ENCODE data around the gene ZCCHC2. TPM values are rescaled to one million over a fixed set of nuclear protein-coding genes. Genes with fewer than 3 reads are reported as not detected.

ZCCHC2 gene
- total and polyA plus RNA-seq, 9 of the 15 experiments (the other 6 are each of a cell fraction or from before 2014, with no cell fraction given), result 1.0 to 9.2 (median 6.0) TPM

- TF ChIP-seq CC2D1A (IDR thresholded peaks at IDR 0.05) (peak; percentile 48; the same call in 1 of the 2 replicates), ZNF609 (CRISPR knock-in tag; IDR thresholded peaks at IDR 0.05; ENCODE audit: borderline replicate concordance) (no peak), DEAF1 (CRISPR knock-in tag; IDR thresholded peaks at IDR 0.05) (peak; percentile 73), SREBF2 (CRISPR knock-in tag; IDR thresholded peaks at IDR 0.05) (no peak), TBL1XR1 (IDR thresholded peaks at IDR 0.05; ENCODE audit: low read length in 2 of 2) (0 out of 4 replicates have a peak, but pooled peaks of 1 of the 2 experiments have one; percentile 21), RAD21 (CRISPR knock-in tag; conservative IDR thresholded peaks at IDR 0.05 in 1 of 2, IDR thresholded peaks at IDR 0.05 in 1 of 2) (peak; percentile 83 to 91), CREB3 (tag; conservative IDR thresholded peaks at IDR 0.05; ENCODE audit: low read depth) (no peak), RBM17 (IDR thresholded peaks at IDR 0.05; ENCODE audit: borderline replicate concordance, low read depth, low read length) (no peak), ZNF277 (CRISPR knock-in tag; IDR thresholded peaks at IDR 0.05; ENCODE audit: borderline replicate concordance) (no peak), LEF1 (IDR thresholded peaks at IDR 0.05) (no peak), MLLT1 (IDR thresholded peaks at IDR 0.05) (peak in 1 of 2 experiments; percentile 81; a peak in 1 of 4 replicates), MAZ (CRISPR knock-in tag; conservative IDR thresholded peaks at IDR 0.05 in 1 of 2, IDR thresholded peaks at IDR 0.05 in 1 of 2) (0 out of 4 replicates have a peak, but pooled peaks of 1 of the 2 experiments have one; percentile 16), XRCC5 (IDR thresholded peaks at IDR 0.05; ENCODE audit: low read depth, low read length) (0 out of 2 replicates have a peak, but pooled peaks have one; percentile 62), CREM (IDR thresholded peaks at IDR 0.05; ENCODE audit: low read depth) (0 out of 2 replicates have a peak, but pooled peaks have one; percentile 3)
Observed at GRCh38 chr18:62584241-62585120, 61.7 kb downstream of the ZCCHC2 start (continued).

Measured in K562 (cell line).